ENCODE data around the gene NIN.

NIN gene

DNA sequence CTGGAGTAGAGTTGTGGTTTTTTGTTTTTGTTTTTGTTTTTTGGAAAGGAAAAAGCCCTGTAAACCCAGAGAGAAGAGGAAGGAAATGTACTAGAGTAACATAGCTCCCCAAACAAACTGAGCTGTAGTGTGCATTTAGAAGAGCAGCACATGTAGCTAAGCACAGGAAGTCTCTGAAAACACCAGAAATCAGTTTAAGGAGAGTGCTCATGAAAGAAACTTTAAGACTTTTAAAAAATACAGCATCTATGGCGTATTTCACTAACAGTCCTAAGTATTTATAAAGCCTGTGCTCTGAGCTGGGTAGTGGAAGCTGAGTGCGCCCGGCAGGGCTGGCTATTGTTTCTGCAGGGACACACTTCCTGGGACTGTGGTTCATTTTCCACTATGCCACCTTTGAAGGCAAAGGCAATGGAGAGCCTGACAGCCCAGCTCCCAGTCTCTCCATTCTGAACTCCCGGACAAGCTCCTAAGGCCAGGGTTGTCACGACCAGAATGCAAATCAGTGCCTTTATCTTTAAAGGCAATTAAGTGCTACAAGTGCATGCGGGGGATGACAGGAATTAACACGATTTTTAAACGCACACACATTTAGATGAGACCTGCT lies 45.4 kb downstream of the NIN start:
- 40% methylated on average over 8 of the region's 8 CpGs for WGBS
- no peak overlapping the region for H3K9ac ChIP-seq (ENCODE audit: low read depth, low read length)
- no peak overlapping the region for H3K4me3 ChIP-seq (ENCODE audit: low read length)
- H3K27ac ChIP-seq (ENCODE audit: low read depth, low read length), result peak overlapping the region; percentile 8; the same call in 1 of the 2 replicates
- H3K27me3 ChIP-seq (ENCODE audit: insufficient read depth, low read length), result no peaks in the 10 kb centered on the region
- peaks cover 39% of the 10 kb centered on the region for H3K4me1 ChIP-seq (ENCODE audit: insufficient read depth, low read length)
- peaks cover 3% of the 10 kb centered on the region; the same call in 1 of the 2 replicates for H3K36me3 ChIP-seq (ENCODE audit: insufficient read depth, low read length)
- H3K9me3 ChIP-seq (ENCODE audit: insufficient read depth, low read depth, low read length), result no peaks in the 10 kb centered on the region

DNA sequence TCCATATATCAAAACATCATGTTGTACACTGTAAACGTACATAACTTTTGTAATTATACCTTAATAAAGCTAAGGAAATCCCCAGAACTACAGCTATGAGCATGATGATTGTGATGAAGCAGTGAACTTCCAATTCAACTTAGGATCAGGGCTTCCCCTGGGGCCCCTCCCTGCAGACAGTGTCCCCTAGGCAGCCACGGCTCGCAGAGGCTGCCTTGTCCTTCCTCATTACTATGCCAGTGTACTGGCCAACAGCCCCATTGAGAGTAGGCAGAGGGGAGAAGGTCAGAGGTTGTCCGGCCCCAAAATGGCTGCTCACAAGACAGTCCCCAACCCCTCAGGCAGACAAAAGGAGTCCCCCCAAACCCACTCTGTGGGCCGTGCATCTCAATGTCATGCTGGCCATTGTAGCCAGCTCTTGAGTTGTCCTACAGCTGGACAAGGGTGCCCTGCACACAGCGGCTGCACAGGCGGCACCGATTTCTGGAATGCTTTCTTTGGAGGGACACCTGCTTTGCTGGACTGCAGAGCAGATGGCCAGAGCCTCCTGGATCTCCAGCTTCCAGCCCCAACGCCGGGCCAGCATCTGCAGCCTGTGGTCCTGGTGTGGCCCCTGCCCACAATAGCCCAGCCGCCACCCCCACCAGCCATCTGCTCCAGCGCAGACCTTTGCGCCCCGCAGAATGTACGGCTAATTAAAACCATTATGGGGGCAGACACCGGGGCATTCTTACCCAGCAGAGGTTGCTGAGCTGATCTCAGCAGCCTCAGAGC lies 46.1 kb downstream of the NIN start:
- Histone ChIP-seq H3K9me3 (ENCODE audit: insufficient read depth, low read depth, low read length) (no peaks in the 10 kb centered on the region), H3K27ac (ENCODE audit: low read depth, low read length) (no peak overlapping the region), H3K4me3 (ENCODE audit: low read length) (no peak overlapping the region), H3K9ac (ENCODE audit: low read depth, low read length) (no peak overlapping the region), H3K27me3 (ENCODE audit: insufficient read depth, low read length) (no peaks in the 10 kb centered on the region), H3K36me3 (ENCODE audit: insufficient read depth, low read length) (peaks cover 3% of the 10 kb centered on the region; the same call in 1 of the 2 replicates), H3K4me1 (ENCODE audit: insufficient read depth, low read length) (peaks cover 39% of the 10 kb centered on the region)
- 86% methylated on average over 15 of the region's 16 CpGs for WGBS

DNA sequence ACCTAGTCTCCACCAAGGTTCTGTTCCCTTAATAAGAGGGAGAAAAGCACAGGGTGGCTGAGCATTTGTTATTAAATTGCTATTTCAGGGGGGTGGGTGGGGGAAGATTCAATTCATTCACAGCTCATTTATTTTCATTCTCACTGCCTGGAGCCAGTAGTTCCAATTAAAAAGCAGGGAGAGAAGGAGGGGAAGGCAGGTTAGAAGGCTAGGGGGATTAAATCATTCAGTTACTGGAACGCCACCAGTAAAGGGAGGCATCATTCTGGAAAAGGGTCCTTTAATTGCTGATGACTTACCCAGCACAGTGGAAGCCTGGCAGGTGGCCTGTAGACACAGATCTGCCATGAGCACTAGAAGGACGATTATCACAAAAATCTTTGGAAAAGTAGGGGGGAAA lies 47.4 kb downstream of the NIN start:
- no peaks in the 10 kb centered on the region for H3K27me3 ChIP-seq (ENCODE audit: insufficient read depth, low read length)
- no peak overlapping the region for H3K4me3 ChIP-seq (ENCODE audit: low read length)
- peaks cover 39% of the 10 kb centered on the region for H3K4me1 ChIP-seq (ENCODE audit: insufficient read depth, low read length)
- WGBS, result 78% methylated on average over 2 of the region's 2 CpGs
- H3K36me3 ChIP-seq (ENCODE audit: insufficient read depth, low read length), result no peaks in the 10 kb centered on the region
- H3K27ac ChIP-seq (ENCODE audit: low read depth, low read length), result no peak overlapping the region
- H3K9me3 ChIP-seq (ENCODE audit: insufficient read depth, low read depth, low read length), result no peaks in the 10 kb centered on the region
- no peak overlapping the region for H3K9ac ChIP-seq (ENCODE audit: low read depth, low read length)

DNA sequence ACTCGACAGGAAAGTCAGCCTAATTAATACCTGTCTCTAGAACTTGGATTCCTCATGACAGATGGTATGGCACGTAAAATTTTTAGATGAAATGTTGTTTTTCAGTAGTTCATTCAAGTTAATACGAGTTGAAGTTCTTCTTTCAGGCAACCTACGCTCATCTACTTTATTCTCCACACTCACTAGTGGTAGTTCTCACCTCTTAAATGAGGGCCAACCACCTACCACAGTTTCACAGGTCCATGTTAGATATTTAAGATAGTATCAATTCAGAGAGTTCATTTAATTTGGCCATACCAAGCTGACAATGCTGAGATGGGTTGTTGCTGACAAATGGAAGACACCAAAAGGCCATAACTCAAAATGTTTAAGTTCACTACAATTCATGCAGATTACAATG lies 50.6 kb downstream of the NIN start:
- Histone ChIP-seq H3K27ac (ENCODE audit: low read depth, low read length) (no peak overlapping the region), H3K4me3 (ENCODE audit: low read length) (no peak overlapping the region), H3K9me3 (ENCODE audit: insufficient read depth, low read depth, low read length) (no peaks in the 10 kb centered on the region), H3K9ac (ENCODE audit: low read depth, low read length) (no peak overlapping the region), H3K36me3 (ENCODE audit: insufficient read depth, low read length) (peaks cover 9% of the 10 kb centered on the region; the same call in 1 of the 2 replicates), H3K4me1 (ENCODE audit: insufficient read depth, low read length) (peaks cover 15% of the 10 kb centered on the region), H3K27me3 (ENCODE audit: insufficient read depth, low read length) (no peaks in the 10 kb centered on the region)
- 95% methylated on average over 4 of the region's 4 CpGs for WGBS

DNA sequence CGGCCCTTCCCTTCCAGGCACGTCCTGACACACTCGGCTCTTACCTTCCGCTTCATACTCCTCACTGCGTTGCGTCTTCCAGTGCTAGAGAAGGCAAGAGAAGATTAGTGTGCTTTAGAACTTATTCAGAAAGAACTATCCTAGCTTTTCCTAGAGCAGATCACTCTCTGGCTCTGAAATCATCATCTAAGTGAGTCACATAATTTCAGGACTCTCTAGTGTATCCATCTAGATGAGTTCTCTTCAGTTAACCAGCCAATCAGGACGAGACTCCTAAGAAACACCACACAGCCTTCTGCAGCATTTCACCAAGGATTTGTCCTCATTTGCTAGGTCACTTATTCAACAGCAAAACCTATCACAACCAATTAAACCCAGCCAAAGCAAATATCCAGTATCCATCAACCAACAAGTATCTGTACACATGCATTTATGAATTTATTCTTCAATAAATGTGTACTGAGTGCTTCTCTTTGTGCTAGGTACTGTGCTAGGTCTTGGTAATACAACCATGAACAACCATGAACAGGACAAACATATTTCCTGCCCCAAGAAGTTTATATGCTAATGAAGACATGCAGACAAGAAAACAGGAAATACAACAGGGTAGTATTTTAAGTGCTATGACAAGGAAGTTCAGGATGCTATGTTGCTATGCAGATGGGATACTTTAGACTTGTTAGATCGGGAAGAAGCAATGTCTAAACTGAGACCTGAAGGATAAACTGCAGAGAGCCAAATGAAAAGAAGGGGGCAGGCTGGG lies 52.1 kb downstream of the NIN start:
- no peak overlapping the region for H3K9ac ChIP-seq (ENCODE audit: low read depth, low read length)
- no peak overlapping the region for H3K4me3 ChIP-seq (ENCODE audit: low read length)
- peaks cover 9% of the 10 kb centered on the region; the same call in 1 of the 2 replicates for H3K36me3 ChIP-seq (ENCODE audit: insufficient read depth, low read length)
- H3K9me3 ChIP-seq (ENCODE audit: insufficient read depth, low read depth, low read length), result no peaks in the 10 kb centered on the region
- 90% methylated on average over 8 of the region's 8 CpGs for WGBS
- H3K27me3 ChIP-seq (ENCODE audit: insufficient read depth, low read length), result no peaks in the 10 kb centered on the region
- peaks cover 9% of the 10 kb centered on the region for H3K4me1 ChIP-seq (ENCODE audit: insufficient read depth, low read length)
- no peak overlapping the region for H3K27ac ChIP-seq (ENCODE audit: low read depth, low read length)

DNA sequence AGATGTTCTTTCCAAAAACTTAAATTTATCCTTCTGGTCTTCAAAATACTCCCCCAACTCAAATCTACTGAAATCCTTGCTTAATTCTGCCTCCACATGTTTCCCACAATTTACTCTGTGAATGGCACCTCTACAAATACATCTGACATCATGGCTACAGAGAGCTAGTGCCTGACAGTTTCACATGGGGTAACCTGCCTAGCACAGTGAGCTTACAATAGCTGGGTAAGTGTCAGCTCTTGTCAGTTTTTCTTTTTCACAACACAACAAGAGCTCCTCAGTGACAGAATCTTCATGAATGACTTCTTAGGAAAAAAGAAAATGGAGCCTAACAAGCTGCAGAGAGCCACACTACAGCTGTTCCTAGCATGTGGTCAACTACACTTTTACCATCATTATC lies 54.4 kb downstream of the NIN start:
- no peak overlapping the region for H3K4me3 ChIP-seq (ENCODE audit: low read length)
- H3K4me1 ChIP-seq (ENCODE audit: insufficient read depth, low read length), result no peaks in the 10 kb centered on the region
- peaks cover 23% of the 10 kb centered on the region for H3K36me3 ChIP-seq (ENCODE audit: insufficient read depth, low read length)
- no peak overlapping the region for H3K27ac ChIP-seq (ENCODE audit: low read depth, low read length)
- no peaks in the 10 kb centered on the region for H3K9me3 ChIP-seq (ENCODE audit: insufficient read depth, low read depth, low read length)
- no peaks in the 10 kb centered on the region for H3K27me3 ChIP-seq (ENCODE audit: insufficient read depth, low read length)
- no peak overlapping the region for H3K9ac ChIP-seq (ENCODE audit: low read depth, low read length)

DNA sequence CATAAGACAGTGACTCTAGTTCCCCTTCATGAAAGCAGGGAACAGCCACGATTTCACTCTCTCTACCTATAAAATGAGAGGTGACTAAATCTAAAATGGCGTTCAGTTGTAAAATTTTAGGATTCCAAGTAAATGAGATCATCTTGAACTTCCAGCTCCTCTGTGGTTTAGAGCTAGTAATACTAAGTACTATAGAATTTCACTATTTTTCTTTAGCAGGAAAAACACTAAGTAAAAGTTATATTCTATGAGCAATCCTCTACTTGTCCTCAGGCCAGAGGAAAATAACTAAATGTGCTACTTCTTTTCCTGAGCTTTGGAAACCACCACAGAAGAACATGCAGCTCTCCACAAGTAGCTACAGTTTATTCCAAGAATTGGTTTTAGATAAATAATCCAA lies 55.6 kb downstream of the NIN start:
- Histone ChIP-seq H3K27me3 (ENCODE audit: insufficient read depth, low read length) (no peaks in the 10 kb centered on the region), H3K4me1 (ENCODE audit: insufficient read depth, low read length) (no peaks in the 10 kb centered on the region), H3K9me3 (ENCODE audit: insufficient read depth, low read depth, low read length) (no peaks in the 10 kb centered on the region), H3K9ac (ENCODE audit: low read depth, low read length) (no peak overlapping the region), H3K4me3 (ENCODE audit: low read length) (no peak overlapping the region), H3K27ac (ENCODE audit: low read depth, low read length) (no peak overlapping the region; the same call in 1 of the 2 replicates), H3K36me3 (ENCODE audit: insufficient read depth, low read length) (peaks cover 34% of the 10 kb centered on the region)
- 100% methylated on average over 1 of the region's 2 CpGs for WGBS

DNA sequence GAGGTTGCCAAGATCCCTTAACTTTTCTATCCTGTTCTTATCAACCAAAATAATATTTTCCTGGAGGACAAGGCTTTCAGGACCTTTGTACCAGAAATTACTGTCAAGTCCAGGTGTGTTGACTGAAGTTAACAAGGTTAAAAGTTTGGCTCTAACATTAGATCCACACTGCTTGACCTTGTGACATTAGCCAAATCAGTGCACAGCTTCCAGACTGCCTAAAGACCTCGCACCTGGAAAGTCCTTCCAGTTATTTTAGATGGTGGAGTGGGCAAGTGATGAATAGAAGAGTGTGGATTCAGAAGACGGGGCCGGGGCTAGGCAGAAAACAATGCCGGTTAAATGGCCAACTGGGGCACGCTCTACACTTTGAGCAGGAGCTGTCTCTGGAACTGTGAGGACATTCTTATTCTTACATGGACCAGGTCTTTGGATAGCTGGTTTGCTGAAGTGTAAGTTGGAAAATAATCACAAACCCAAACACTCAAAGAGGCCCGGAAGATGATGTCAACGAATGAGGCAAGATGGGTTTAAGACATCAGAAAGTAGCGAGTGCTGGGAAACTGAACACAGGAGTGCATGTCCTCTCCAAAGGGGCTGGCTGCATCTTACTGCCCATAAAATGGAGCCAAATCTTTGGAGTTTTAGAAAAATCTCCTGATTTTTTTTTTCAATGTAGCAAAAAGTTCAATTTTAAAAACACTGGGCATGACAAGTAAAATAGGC lies 56.3 kb downstream of the NIN start:
- Histone ChIP-seq H3K9me3 (ENCODE audit: insufficient read depth, low read depth, low read length) (no peaks in the 10 kb centered on the region), H3K27me3 (ENCODE audit: insufficient read depth, low read length) (no peaks in the 10 kb centered on the region), H3K9ac (ENCODE audit: low read depth, low read length) (no peak overlapping the region), H3K4me3 (ENCODE audit: low read length) (no peak overlapping the region), H3K4me1 (ENCODE audit: insufficient read depth, low read length) (no peaks in the 10 kb centered on the region), H3K36me3 (ENCODE audit: insufficient read depth, low read length) (peaks cover 40% of the 10 kb centered on the region), H3K27ac (ENCODE audit: low read depth, low read length) (no peak overlapping the region)
- WGBS, result 90% methylated on average over 8 of the region's 8 CpGs

DNA sequence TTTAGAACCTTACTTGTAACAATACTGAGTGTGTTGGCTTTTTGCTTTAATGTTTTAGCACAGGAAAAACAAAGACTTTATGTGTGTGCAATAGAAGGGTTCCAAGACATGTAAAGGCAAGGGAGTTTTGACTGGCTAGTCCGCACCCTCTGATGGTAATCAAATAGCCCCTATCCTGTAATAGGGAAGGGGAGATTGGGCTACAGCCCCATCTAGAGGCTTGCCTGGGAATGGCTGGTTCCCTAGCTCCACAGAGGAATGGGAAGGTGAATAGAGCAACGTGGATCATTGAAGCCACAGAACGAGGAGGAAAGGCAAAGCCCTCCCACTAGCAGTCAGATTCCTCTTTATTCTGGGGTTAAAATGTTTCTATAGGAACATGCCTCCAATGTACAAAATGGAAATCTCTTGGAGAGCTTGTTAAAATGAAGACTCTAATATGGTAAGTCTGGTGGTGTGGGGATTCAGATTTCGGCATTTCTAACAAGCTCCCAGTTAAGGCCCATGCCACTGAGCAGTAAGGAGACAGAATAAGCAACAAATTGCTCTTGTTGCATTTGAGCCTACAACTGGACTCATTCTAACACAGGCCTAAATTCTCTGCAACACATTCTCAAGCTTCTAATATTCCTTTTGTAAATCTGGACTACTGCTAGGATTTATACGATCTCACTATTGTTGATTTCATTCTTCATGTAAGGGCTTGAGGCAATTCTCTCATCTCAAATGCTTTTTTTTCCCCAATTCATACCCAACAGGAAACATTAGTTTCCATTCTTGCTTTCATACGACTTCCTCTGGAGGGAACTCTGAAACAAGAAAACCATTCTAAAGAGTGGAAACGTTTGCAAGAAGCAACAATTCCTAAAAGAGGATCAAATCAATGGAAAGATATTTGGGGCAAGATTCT lies 57.1 kb downstream of the NIN start:
- Histone ChIP-seq H3K9me3 (ENCODE audit: insufficient read depth, low read depth, low read length) (no peaks in the 10 kb centered on the region), H3K9ac (ENCODE audit: low read depth, low read length) (no peak overlapping the region), H3K36me3 (ENCODE audit: insufficient read depth, low read length) (peaks cover 46% of the 10 kb centered on the region), H3K27ac (ENCODE audit: low read depth, low read length) (no peak overlapping the region), H3K4me3 (ENCODE audit: low read length) (no peak overlapping the region), H3K4me1 (ENCODE audit: insufficient read depth, low read length) (no peaks in the 10 kb centered on the region), H3K27me3 (ENCODE audit: insufficient read depth, low read length) (no peaks in the 10 kb centered on the region)
- 71% methylated on average over 7 of the region's 7 CpGs for WGBS

DNA sequence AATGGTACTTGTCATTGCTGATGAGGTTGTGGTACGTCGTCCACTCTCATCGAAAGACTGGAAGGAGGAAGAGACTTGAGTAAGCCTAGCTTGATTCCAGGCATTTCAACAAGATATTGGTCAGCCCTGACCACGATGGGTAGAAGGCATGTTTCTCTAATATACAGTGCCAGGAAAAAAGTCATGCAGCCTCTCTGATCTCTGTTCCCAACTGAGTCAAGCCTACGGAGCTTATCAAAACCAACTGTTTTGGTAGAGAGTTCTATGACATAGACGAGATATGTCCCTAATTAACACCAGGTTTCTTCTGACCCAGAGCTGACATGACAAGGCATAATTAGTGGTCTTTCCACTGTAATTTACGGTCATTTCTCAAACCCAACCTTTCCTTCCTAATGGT lies 58.5 kb downstream of the NIN start:
- no peaks in the 10 kb centered on the region for H3K27me3 ChIP-seq (ENCODE audit: insufficient read depth, low read length)
- no peak overlapping the region for H3K27ac ChIP-seq (ENCODE audit: low read depth, low read length)
- no peaks in the 10 kb centered on the region for H3K9me3 ChIP-seq (ENCODE audit: insufficient read depth, low read depth, low read length)
- no peak overlapping the region for H3K4me3 ChIP-seq (ENCODE audit: low read length)
- H3K36me3 ChIP-seq (ENCODE audit: insufficient read depth, low read length), result peaks cover 57% of the 10 kb centered on the region
- H3K4me1 ChIP-seq (ENCODE audit: insufficient read depth, low read length), result no peaks in the 10 kb centered on the region
- WGBS, result 96% methylated on average over 7 of the region's 7 CpGs
- no peak overlapping the region for H3K9ac ChIP-seq (ENCODE audit: low read depth, low read length)

Measured in HUES64 (cell line).